GM18508 (cell line): ENCODE results near the gene SLCO1C1.
"Not testable (repeated sequence)": the region's sequence is repeated elsewhere in the genome, so short reads cannot be mapped to it uniquely, and the experiment has no call there.

Experiments used
- ATAC-seq: cut with Tn5 transposase; IDR thresholded peaks from one replicate; pipeline ENCODE4 v1.9.1; 2021; ENCODE audit warnings: moderate number of reproducible peaks; ENCODE audit not compliant: insufficient read depth, unreplicated experiment

The SLCO1C1 gene

GRCh38 chr12:20695232-20695631 is at the start of gene SLCO1C1:
TSS of gene SLCO1C1 (plus strand) at chr12:20695332. CDS start at chr12:20699577, 4,245 bp downstream.
- ATAC-seq = no peak

GRCh38 chr12:20646239-20646827 is 48.8 kb upstream of the SLCO1C1 start:
- no peak for ATAC-seq

GRCh38 chr12:20653871-20654270 is 41.3 kb upstream of the SLCO1C1 start:
- no peak for ATAC-seq

- ATAC-seq = no peak
Measured at GRCh38 chr12:20656600-20656999, 38.5 kb upstream of the SLCO1C1 start.

GRCh38 chr12:20657496-20657895 is 37.6 kb upstream of the SLCO1C1 start:
- no peak for ATAC-seq

- ATAC-seq = no peak
Measured at GRCh38 chr12:20681334-20681733, 13.8 kb upstream of the SLCO1C1 start.

- ATAC-seq = no peak
Measured at GRCh38 chr12:20696181-20696905, 1.2 kb downstream of the SLCO1C1 start.

GRCh38 chr12:20701106-20701505 is 6.0 kb downstream of the SLCO1C1 start:
- no peak for ATAC-seq

GRCh38 chr12:20704860-20705259 is 9.7 kb downstream of the SLCO1C1 start:
- no peak for ATAC-seq

GRCh38 chr12:20711846-20712245 is 16.7 kb downstream of the SLCO1C1 start:
- no peak for ATAC-seq

GRCh38 chr12:20716037-20716436 is 20.9 kb downstream of the SLCO1C1 start:
- ATAC-seq = no peak

- no peak for ATAC-seq
Measured at GRCh38 chr12:20716985-20717384, 21.9 kb downstream of the SLCO1C1 start.

- no peak for ATAC-seq
Measured at GRCh38 chr12:20718294-20718693, 23.2 kb downstream of the SLCO1C1 start.

GRCh38 chr12:20722142-20722541 is 27.0 kb downstream of the SLCO1C1 start:
- no peak for ATAC-seq

GRCh38 chr12:20731274-20731673 is 36.1 kb downstream of the SLCO1C1 start:
- no peak for ATAC-seq

GRCh38 chr12:20740972-20741371 is 45.8 kb downstream of the SLCO1C1 start:
- ATAC-seq = no peak

- no peak for ATAC-seq
Measured at GRCh38 chr12:20748198-20748597, 53.1 kb downstream of the SLCO1C1 start.

- ATAC-seq = no peak
Measured at GRCh38 chr12:20751046-20751445, 55.9 kb downstream of the SLCO1C1 start.

GRCh38 chr12:20777420-20777819 is 82.3 kb downstream of the SLCO1C1 start:
- no peak for ATAC-seq

GRCh38 chr12:20778969-20779368 is 83.8 kb downstream of the SLCO1C1 start:
- no peak for ATAC-seq

- not testable (repeated sequence) for ATAC-seq
Measured at GRCh38 chr12:20779971-20780370, 84.8 kb downstream of the SLCO1C1 start.

- not testable (repeated sequence) for ATAC-seq
Measured at GRCh38 chr12:20783796-20784357, 88.7 kb downstream of the SLCO1C1 start.
